IMR-90 (cell line): ENCODE measurements around the gene ABI3BP. TPM values are rescaled to one million over a fixed set of nuclear protein-coding genes. Genes with fewer than 3 reads are reported as not detected.

Source experiments
- ATAC-seq: fragments of 200-7000 bp; cut with Tn5 transposase; 2 replicates; pipeline ENCODE4 v1.9.1; 2020; ENCODE audit warnings: low read depth, mild to moderate bottlenecking, moderate library complexity
- BruUV-seq: library from RNA; stranded (reverse); fragments of 400-500 nt; replicated peaks from 2 replicates; lab custom pipeline; 2021; lab: Mats Ljungman, UMichigan
- CTCF ChIA-PET: fragments of 300-600 bp; formaldehyde crosslinking; extraction: SDS; loops from one replicate; lab custom pipeline; 2021; ENCODE audit warnings: antibody characterized with exemption; lab: Yijun Ruan, JAX
- POLR2A ChIA-PET: fragments of 300-600 bp; sonication (Branson Sonifier 250); formaldehyde crosslinking; loops from one replicate; lab custom pipeline; 2022; ENCODE audit warnings: antibody characterized with exemption; ENCODE audit not compliant: unreplicated experiment; lab: Charles Lee
- DNase-seq: peaks from one replicate; pipeline ENCODE4 v3.0.0; 2013
- H2AFZ ChIP-seq: replicated peaks from 2 replicates; pipeline ENCODE3; 2013; ENCODE audit warnings: low read length, mild to moderate bottlenecking; ENCODE audit not compliant: poor library complexity
- H2AK5ac ChIP-seq: 2 replicates; pipeline ENCODE4 v1.6.1; 2013; ENCODE audit warnings: low read depth, low read length, inconsistent platforms
- H2AK9ac ChIP-seq: replicated peaks from 2 replicates; pipeline ENCODE3; 2013; ENCODE audit warnings: mild to moderate bottlenecking, low read depth, low read length, moderate library complexity; ENCODE audit not compliant: poor library complexity
- H2BK120ac ChIP-seq: 2 replicates; pipeline ENCODE4 v1.6.1; 2013; ENCODE audit warnings: low read depth, low read length, inconsistent platforms
- H2BK15ac ChIP-seq: 3 replicates; pipeline ENCODE4 v1.6.1; 2013; ENCODE audit warnings: low read depth, low read length, inconsistent platforms
- H2BK20ac ChIP-seq: 2 replicates; pipeline ENCODE4 v1.6.1; 2013; ENCODE audit warnings: low read depth, mild to moderate bottlenecking, inconsistent platforms, low read length, moderate library complexity
- H2BK5ac ChIP-seq: 2 replicates; pipeline ENCODE4 v1.6.1; 2013; ENCODE audit warnings: mild to moderate bottlenecking, low read depth, low read length, inconsistent platforms; ENCODE audit not compliant: poor library complexity, severe bottlenecking
- H3K14ac ChIP-seq: replicated peaks from 2 replicates; pipeline ENCODE4 v1.6.1; 2013; ENCODE audit warnings: low read depth, low read length, inconsistent platforms
- H3K18ac ChIP-seq: 2 replicates; pipeline ENCODE4 v1.6.1; 2013; ENCODE audit warnings: low read depth, low read length, control low read depth
- H3K23ac ChIP-seq: 2 replicates; pipeline ENCODE4 v1.6.1; 2013; ENCODE audit warnings: low read depth, low read length, inconsistent platforms
- H3K27ac ChIP-seq: 2 replicates; pipeline ENCODE4 v1.5.1; 2013; ENCODE audit warnings: mild to moderate bottlenecking, control low read depth, low read length; ENCODE audit not compliant: insufficient read depth
- H3K27me3 ChIP-seq: 2 replicates; pipeline ENCODE4 v1.6.1; 2013; ENCODE audit warnings: low read length; ENCODE audit not compliant: control insufficient read depth, insufficient read depth
- H3K36me3 ChIP-seq: 2 replicates; pipeline ENCODE4 v1.6.1; 2013; ENCODE audit warnings: low read length, mixed read lengths; ENCODE audit not compliant: control insufficient read depth, insufficient read depth
- H3K4ac ChIP-seq: 2 replicates; pipeline ENCODE4 v1.6.1; 2013; ENCODE audit warnings: low read depth, low read length, inconsistent platforms
- H3K4me1 ChIP-seq: 2 replicates; pipeline ENCODE4 v1.6.1; 2013; ENCODE audit warnings: low read length, mixed read lengths; ENCODE audit not compliant: control insufficient read depth, insufficient read depth
- H3K4me2 ChIP-seq: 2 replicates; pipeline ENCODE4 v1.6.1; 2013; ENCODE audit warnings: low read depth, mild to moderate bottlenecking, control low read depth, low read length, moderate library complexity
- H3K4me3 ChIP-seq: 2 replicates; pipeline ENCODE4 v1.5.1; 2013; ENCODE audit warnings: low read depth, mild to moderate bottlenecking, control low read depth, low read length, moderate library complexity; ENCODE audit not compliant: insufficient read depth
- H3K56ac ChIP-seq: 2 replicates; pipeline ENCODE4 v1.6.1; 2013; ENCODE audit warnings: low read length, inconsistent platforms; ENCODE audit not compliant: insufficient read depth; ENCODE audit errors: extremely low read depth
- H3K79me1 ChIP-seq, 2 experiments: 2 replicates each; pipeline ENCODE4 v1.6.1; 2013; ENCODE audit warnings: low read length in 2 of 2, inconsistent platforms in 1 of 2, low read depth in 1 of 2
- H3K9ac ChIP-seq: 2 replicates; pipeline ENCODE4 v1.6.1; 2013; ENCODE audit warnings: low read depth, low read length, control low read depth
- H3K9me1 ChIP-seq: 2 replicates; pipeline ENCODE4 v1.6.1; 2013; ENCODE audit warnings: low read length, inconsistent platforms; ENCODE audit not compliant: insufficient read depth
- H3K9me3 ChIP-seq: 2 replicates; pipeline ENCODE4 v1.6.1; 2013; ENCODE audit warnings: low read length; ENCODE audit not compliant: control insufficient read depth, insufficient read depth
- H4K20me1 ChIP-seq: 2 replicates; pipeline ENCODE4 v1.6.1; 2013; ENCODE audit warnings: low read length, inconsistent platforms; ENCODE audit not compliant: insufficient read depth
- H4K5ac ChIP-seq: 2 replicates; pipeline ENCODE4 v1.6.1; 2013; ENCODE audit warnings: mild to moderate bottlenecking, low read depth, low read length, control low read depth
- H4K8ac ChIP-seq, 2 experiments: 2 replicates each; pipeline ENCODE4 v1.6.1; 2013; ENCODE audit warnings: low read depth in 2 of 2, low read length in 2 of 2, control low read depth in 1 of 2, inconsistent platforms in 1 of 2
- H4K91ac ChIP-seq: 2 replicates; pipeline ENCODE4 v1.6.1; 2013; ENCODE audit warnings: low read depth, low read length, inconsistent platforms; ENCODE audit not compliant: insufficient read depth
- BHLHE40 ChIP-seq: fragments of 150-350 bp; IDR thresholded peaks from 2 replicates; pipeline ENCODE4 v1.6.1; 2016; ENCODE audit warnings: mild to moderate bottlenecking, low read depth, low read length
- CEBPB ChIP-seq: IDR thresholded peaks from 2 replicates; pipeline ENCODE4 v1.6.1; 2012; ENCODE audit warnings: low read depth, low read length, improper control_type of control experiment
- CHD1 ChIP-seq: IDR thresholded peaks from 2 replicates; pipeline ENCODE4 v1.6.1; 2012; ENCODE audit warnings: low read depth, low read length, improper control_type of control experiment
- FOS ChIP-seq: fragments of 150-350 bp; IDR thresholded peaks from 2 replicates; pipeline ENCODE4 v1.6.1; 2016; ENCODE audit warnings: low read depth, low read length
- MAFK ChIP-seq: IDR thresholded peaks from 2 replicates; pipeline ENCODE4 v1.6.1; 2012; ENCODE audit warnings: low read depth, low read length, improper control_type of control experiment
- NFE2L2 ChIP-seq: fragments of 150-350 bp; IDR thresholded peaks from 2 replicates; pipeline ENCODE4 v1.6.1; 2016; ENCODE audit warnings: low read depth, mild to moderate bottlenecking, low read length
- POLR2A ChIP-seq: IDR thresholded peaks from 2 replicates; pipeline ENCODE4 v1.6.1; 2012; ENCODE audit warnings: mild to moderate bottlenecking, low read depth, low read length
- RAD21 ChIP-seq: IDR thresholded peaks from 2 replicates; pipeline ENCODE4 v1.6.1; 2012; ENCODE audit warnings: low read length, improper control_type of control experiment
- RCOR1 ChIP-seq: IDR thresholded peaks from 2 replicates; pipeline ENCODE4 v1.6.1; 2012; ENCODE audit warnings: mild to moderate bottlenecking, low read length, improper control_type of control experiment; ENCODE audit not compliant: insufficient replicate concordance
- RFX5 ChIP-seq: IDR thresholded peaks from 2 replicates; pipeline ENCODE4 v1.8.0; 2012; ENCODE audit warnings: low read depth, mild to moderate bottlenecking, low read length, moderate library complexity
- SMC3 ChIP-seq: fragments of 150-350 bp; IDR thresholded peaks from 2 replicates; pipeline ENCODE4 v1.6.1; 2016; ENCODE audit warnings: low read depth, mild to moderate bottlenecking, antibody characterized with exemption, low read length, moderate library complexity
- WGBS, 2 experiments: methylation state at CpG; one replicate each; pipeline versions ENCODE4 v1.1.5 to v1.1.7; 2013; ENCODE audit warnings: missing lambda C conversion rate in 2 of 2; ENCODE audit not compliant: insufficient read length in 1 of 2; ENCODE audit errors: extremely low coverage in 2 of 2; 5-methylcytosine and 5-hydroxymethylcytosine counted together
- dilution Hi-C: fragments of 300-500 bp; cut with HindIII; formaldehyde crosslinking; loops from one replicate; pipeline ENCODE4 v1.14.3; 2018; ENCODE audit warnings: low sequenced_read_pairs; ENCODE audit not compliant: unreplicated experiment
- in situ Hi-C: fragments of 300-500 bp; cut with MboI; formaldehyde crosslinking; loops from 3 replicates; pipeline ENCODE4 v1.14.3; 2019; ENCODE audit warnings: low sequenced_read_pairs, inconsistent platforms, mixed read lengths
- intact Hi-C: fragments of 100-400 bp; cut with micrococcal nuclease; formaldehyde crosslinking; loops from 2 replicates; pipeline ENCODE4 v1.10.0; 2022
- polyA plus RNA-seq, 3 experiments: library from polyadenylated mRNA; depleted of rRNA; stranded (reverse); fragments of >200 nt; gene quantifications; 2 replicates each; pipeline ENCODE4 v1.2.3, GENCODE V29; 2012; ENCODE audit warnings: low replicate concordance in 1 of 3
- total RNA-seq: library from RNA; depleted of rRNA; stranded (reverse); fragments of >200 nt; gene quantifications from 2 replicates; pipeline ENCODE4 v1.2.3, GENCODE V29; 2012
- TF ChIP-seq, protein P1 (sequence below): conservative IDR thresholded peaks from 2 replicates; pipeline ENCODE4 v1.5.1; 2012; ENCODE audit warnings: mild to moderate bottlenecking, low read depth, low read length, improper control_type of control experiment
- TF ChIP-seq, protein P2 (sequence below): fragments of 150-350 bp; IDR thresholded peaks from 2 replicates; pipeline ENCODE4 v1.6.1; 2017; ENCODE audit warnings: mild to moderate bottlenecking, antibody characterized with exemption, low read length, low read depth
- TF ChIP-seq, protein P3 (sequence below): fragments of 150-350 bp; IDR thresholded peaks from 2 replicates; pipeline ENCODE4 v1.6.1; 2016; ENCODE audit warnings: low read depth, mild to moderate bottlenecking, low read length, moderate library complexity, borderline replicate concordance

ABI3BP gene
- total and polyA plus RNA-seq, 2 of the 4 experiments (the other 2 are of a cell fraction) = 3.0 to 26.7 TPM

DNA sequence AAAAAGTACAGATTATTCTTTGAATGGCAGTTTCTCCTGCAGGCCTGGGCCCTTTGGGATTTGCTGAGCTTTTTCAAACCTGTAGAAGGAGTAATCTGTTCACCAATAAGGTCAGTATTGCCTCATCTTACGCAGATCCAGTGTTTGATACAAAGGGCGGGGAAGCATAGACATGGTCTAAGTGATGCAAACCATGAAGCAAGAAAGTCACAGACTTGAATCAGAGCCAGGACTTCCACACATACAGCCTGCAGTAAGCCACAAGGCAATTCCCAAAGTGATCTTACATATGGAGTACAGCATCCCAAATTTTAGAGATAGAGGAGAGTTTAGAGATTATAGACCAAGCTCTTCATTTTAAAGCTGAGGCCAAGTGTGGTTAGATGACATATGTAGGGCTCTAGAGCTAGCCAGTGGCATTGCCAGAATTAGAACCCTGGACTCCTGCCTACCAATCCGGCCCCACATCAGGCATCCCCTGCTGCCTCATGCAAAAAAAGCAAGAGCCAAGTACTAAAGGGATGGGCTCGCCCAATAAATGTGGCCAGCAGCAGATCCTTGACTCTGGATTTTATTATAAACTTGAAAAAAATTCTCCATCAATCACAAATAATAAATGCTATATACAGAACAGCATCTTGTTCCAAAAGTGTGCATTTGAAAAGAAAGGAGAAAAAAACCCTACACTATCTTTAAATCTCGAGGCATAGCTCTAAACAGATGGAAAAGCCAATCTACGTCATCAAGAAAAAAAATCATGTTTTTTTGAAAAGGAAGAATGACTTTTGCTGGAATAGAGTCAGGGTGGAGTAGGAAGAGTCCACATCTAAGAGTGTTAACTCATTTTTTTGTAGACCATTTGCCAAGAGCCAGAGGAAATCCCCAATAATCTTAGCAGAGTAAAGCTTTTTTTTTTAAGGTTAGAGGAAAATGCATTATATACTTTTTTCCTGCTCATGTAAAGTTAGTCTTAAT lies 24.0 kb downstream of the ABI3BP start:
- Histone ChIP-seq H3K4me3 (no peak overlapping the region), H2BK20ac (no peak overlapping the region), H3K4ac (no peak overlapping the region), H3K36me3 (no peaks in the 10 kb centered on the region), H2AFZ (no peak overlapping the region), H3K14ac (no peak overlapping the region), H3K9ac (no peak overlapping the region), H3K27me3 (no peaks in the 10 kb centered on the region), H3K79me1 (no peaks in the 10 kb centered on the region), H3K4me1 (peaks cover 4% of the 10 kb centered on the region; the same call in 1 of the 2 replicates), H2AK9ac (no peak overlapping the region), H2BK120ac (no peak overlapping the region), H4K5ac (no peak overlapping the region), H3K23ac (no peak overlapping the region), H3K9me1 (no peaks in the 10 kb centered on the region), H2BK15ac (no peak overlapping the region), H3K4me2 (no peak overlapping the region), H3K56ac (no peak overlapping the region), H3K18ac (no peak overlapping the region), H3K9me3 (no peaks in the 10 kb centered on the region), H3K27ac (no peak overlapping the region), H4K20me1 (no peaks in the 10 kb centered on the region), H4K8ac (no peak overlapping the region), H4K91ac (no peak overlapping the region), H2BK5ac (no peak overlapping the region), H2AK5ac (no peak overlapping the region)
- no peak for DNase-seq
- ChIA-PET CTCF (interaction anchor here (1.5 kb wide), 1 partner anchor 13 kb away, joined by 3 read pairs; no protein-coding TSS in a partner anchor), POLR2A (interaction anchor here (0.6 kb wide), 1 partner anchor 100 kb away, joined by 3 read pairs; no protein-coding TSS in a partner anchor)
- dilution Hi-C loops (no loop called here), in situ Hi-C loops (no loop called here), intact Hi-C loops (no loop called here)
- 83% methylated on average over 1 of the region's 6 CpGs; no CpG with 5 or more reads in 1 of the 2 experiments for WGBS, 2 experiments
- no peak for ATAC-seq
- no TSS peak for BruUV-seq
- TF ChIP-seq BHLHE40 (no peak), RCOR1 (no peak), POLR2A (no peak), CHD1 (no peak), MAFK (no peak), RAD21 (no peak), FOS (no peak), CEBPB (no peak), SMC3 (no peak), RFX5 (no peak), NFE2L2 (no peak)
- TF ChIP-seq, protein P1, sequence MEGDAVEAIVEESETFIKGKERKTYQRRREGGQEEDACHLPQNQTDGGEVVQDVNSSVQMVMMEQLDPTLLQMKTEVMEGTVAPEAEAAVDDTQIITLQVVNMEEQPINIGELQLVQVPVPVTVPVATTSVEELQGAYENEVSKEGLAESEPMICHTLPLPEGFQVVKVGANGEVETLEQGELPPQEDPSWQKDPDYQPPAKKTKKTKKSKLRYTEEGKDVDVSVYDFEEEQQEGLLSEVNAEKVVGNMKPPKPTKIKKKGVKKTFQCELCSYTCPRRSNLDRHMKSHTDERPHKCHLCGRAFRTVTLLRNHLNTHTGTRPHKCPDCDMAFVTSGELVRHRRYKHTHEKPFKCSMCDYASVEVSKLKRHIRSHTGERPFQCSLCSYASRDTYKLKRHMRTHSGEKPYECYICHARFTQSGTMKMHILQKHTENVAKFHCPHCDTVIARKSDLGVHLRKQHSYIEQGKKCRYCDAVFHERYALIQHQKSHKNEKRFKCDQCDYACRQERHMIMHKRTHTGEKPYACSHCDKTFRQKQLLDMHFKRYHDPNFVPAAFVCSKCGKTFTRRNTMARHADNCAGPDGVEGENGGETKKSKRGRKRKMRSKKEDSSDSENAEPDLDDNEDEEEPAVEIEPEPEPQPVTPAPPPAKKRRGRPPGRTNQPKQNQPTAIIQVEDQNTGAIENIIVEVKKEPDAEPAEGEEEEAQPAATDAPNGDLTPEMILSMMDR = no peak
- TF ChIP-seq, protein P2, sequence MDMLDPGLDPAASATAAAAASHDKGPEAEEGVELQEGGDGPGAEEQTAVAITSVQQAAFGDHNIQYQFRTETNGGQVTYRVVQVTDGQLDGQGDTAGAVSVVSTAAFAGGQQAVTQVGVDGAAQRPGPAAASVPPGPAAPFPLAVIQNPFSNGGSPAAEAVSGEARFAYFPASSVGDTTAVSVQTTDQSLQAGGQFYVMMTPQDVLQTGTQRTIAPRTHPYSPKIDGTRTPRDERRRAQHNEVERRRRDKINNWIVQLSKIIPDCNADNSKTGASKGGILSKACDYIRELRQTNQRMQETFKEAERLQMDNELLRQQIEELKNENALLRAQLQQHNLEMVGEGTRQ = no peak
- TF ChIP-seq, protein P3, sequence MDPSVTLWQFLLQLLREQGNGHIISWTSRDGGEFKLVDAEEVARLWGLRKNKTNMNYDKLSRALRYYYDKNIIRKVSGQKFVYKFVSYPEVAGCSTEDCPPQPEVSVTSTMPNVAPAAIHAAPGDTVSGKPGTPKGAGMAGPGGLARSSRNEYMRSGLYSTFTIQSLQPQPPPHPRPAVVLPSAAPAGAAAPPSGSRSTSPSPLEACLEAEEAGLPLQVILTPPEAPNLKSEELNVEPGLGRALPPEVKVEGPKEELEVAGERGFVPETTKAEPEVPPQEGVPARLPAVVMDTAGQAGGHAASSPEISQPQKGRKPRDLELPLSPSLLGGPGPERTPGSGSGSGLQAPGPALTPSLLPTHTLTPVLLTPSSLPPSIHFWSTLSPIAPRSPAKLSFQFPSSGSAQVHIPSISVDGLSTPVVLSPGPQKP = no peak
